CD4-positive, alpha-beta T cell (primary cell): Measurements from ENCODE around the gene DNPH1. TPM values are rescaled to one million over a fixed set of nuclear protein-coding genes. Genes with fewer than 3 reads are reported as not detected.

Source experiments
- ATAC-seq: fragments of 200-7000 bp; cut with Tn5 transposase; one replicate; pipeline ENCODE4 v1.10.0; 2022; ENCODE audit warnings: mild to moderate bottlenecking; ENCODE audit not compliant: poor library complexity
- CTCF ChIA-PET: fragments of 350-600 bp; sonication (Branson Sonifier 250); formaldehyde crosslinking; loops from one replicate; lab custom pipeline; 2021; ENCODE audit warnings: antibody characterized with exemption, inconsistent platforms; lab: Charles Lee
- POLR2A ChIA-PET: fragments of 350-600 bp; sonication (Branson Sonifier 250); formaldehyde crosslinking; loops from one replicate; lab custom pipeline; 2021; ENCODE audit warnings: antibody characterized with exemption, inconsistent platforms; lab: Charles Lee
- DNase-seq, 14 experiments: peaks; one replicate each; pipeline ENCODE4 v3.0.0-alpha.2; 2013 to 2020; ENCODE audit warnings: mixed read lengths in 2 of 14
- H3K27ac ChIP-seq, 2 donors: one replicate each; pipeline versions ENCODE4 v1.5.1 to v1.7.0; 2013; ENCODE audit warnings: low read length in 2 of 2, low read depth in 1 of 2, mild to moderate bottlenecking in 1 of 2
- H3K27me3 ChIP-seq, 2 experiments: 1 replicate in 1 of 2; 2 replicates in 1 of 2; pipeline versions ENCODE4 v1.6.1 to v1.7.0; 2013; ENCODE audit warnings: low read length in 2 of 2, control low read depth in 1 of 2, mild to moderate bottlenecking in 1 of 2, moderate library complexity in 1 of 2; ENCODE audit not compliant: insufficient read depth in 2 of 2, control insufficient read depth in 1 of 2
- H3K36me3 ChIP-seq: one replicate; pipeline ENCODE4 v1.6.1; 2013; ENCODE audit warnings: low read length, control low read depth; ENCODE audit not compliant: insufficient read depth
- H3K4me1 ChIP-seq: one replicate; pipeline ENCODE4 v1.6.1; 2013; ENCODE audit warnings: low read length, control low read depth; ENCODE audit not compliant: insufficient read depth
- H3K4me3 ChIP-seq: one replicate; pipeline ENCODE4 v1.5.1; 2013; ENCODE audit warnings: mild to moderate bottlenecking, low read length, moderate library complexity
- H3K9me3 ChIP-seq, 2 experiments: 1 replicate in 1 of 2; 2 replicates in 1 of 2; pipeline versions ENCODE4 v1.6.1 to v1.7.0; 2013; ENCODE audit warnings: low read length in 2 of 2, mild to moderate bottlenecking in 2 of 2, control low read depth in 1 of 2, moderate library complexity in 1 of 2; ENCODE audit not compliant: control insufficient read depth in 1 of 2, insufficient read depth in 1 of 2
- H3K27ac Mint-ChIP-seq: one replicate; pipeline ENCODE4 v1.8.0; 2020; ENCODE audit warnings: mixed read lengths
- H3K27me3 Mint-ChIP-seq: one replicate; pipeline ENCODE4 v1.8.0; 2021; ENCODE audit warnings: mixed read lengths
- H3K36me3 Mint-ChIP-seq: one replicate; pipeline ENCODE4 v1.8.0; 2021; ENCODE audit warnings: low read depth, mixed read lengths
- H3K4me1 Mint-ChIP-seq: one replicate; pipeline ENCODE4 v1.8.0; 2021; ENCODE audit warnings: low read depth, mixed read lengths
- H3K4me3 Mint-ChIP-seq: one replicate; pipeline ENCODE4 v1.8.0; 2020; ENCODE audit warnings: mild to moderate bottlenecking, mixed read lengths
- H3K9me3 Mint-ChIP-seq: one replicate; pipeline ENCODE4 v1.8.0; 2020; ENCODE audit warnings: mixed read lengths
- CTCF ChIP-seq: fragments of 200-600 bp; IDR thresholded peaks from one replicate; pipeline ENCODE4 v1.8.0; 2022; ENCODE audit warnings: antibody characterized with exemption, mild to moderate bottlenecking
- intact Hi-C, 2 experiments: fragments of 100-400 bp; cut with DNase I in 1 of 2; cut with micrococcal nuclease in 1 of 2; formaldehyde crosslinking; loops; one replicate each; pipeline versions ENCODE4 v1.15.1 to v1.9.0; 2023 to 2025; cut with DNase I, micrococcal nuclease
- total RNA-seq, 174 experiments: library from RNA in 2 of 174; stranded (reverse) in 2 of 174; gene quantifications; one replicate each; pipeline ENCODE4 v1.2.3 and lab custom pipeline; 2021 to 2026

DNPH1 gene
- total RNA-seq, 2 experiments from 2014 or later, result 27.3 to 30.6 TPM

- Mint-ChIP-seq H3K4me3 (no peak overlapping the region), H3K27me3 (no peaks in the 10 kb centered on the region), H3K9me3 (no peaks in the 10 kb centered on the region), H3K36me3 (peaks cover 37% of the 10 kb centered on the region), H3K27ac (no peak overlapping the region), H3K4me1 (no peaks in the 10 kb centered on the region)
- no peaks in the 10 kb centered on the region for H3K4me1 ChIP-seq
- intact Hi-C loops, result no loop called here
- no peak for TF ChIP-seq CTCF
- H3K36me3 ChIP-seq, result peaks cover 22% of the 10 kb centered on the region
- no peak overlapping the region for H3K4me3 ChIP-seq
- ATAC-seq (no peak), DNase-seq (no peak)
- no peaks in the 10 kb centered on the region for H3K9me3 ChIP-seq
- POLR2A ChIA-PET, result no interaction called here
- no peak overlapping the region for H3K27ac ChIP-seq
- no peaks in the 10 kb centered on the region for H3K27me3 ChIP-seq
- CTCF ChIA-PET, result no interaction called here
Measured at GRCh38 chr6:43213431-43213830, 15.8 kb downstream of the DNPH1 start.

- CTCF ChIA-PET, result no interaction called here
- H3K27me3 ChIP-seq, result no peaks in the 10 kb centered on the region
- no peak overlapping the region for H3K4me3 ChIP-seq
- no peaks in the 10 kb centered on the region for H3K4me1 ChIP-seq
- no peaks in the 10 kb centered on the region for H3K9me3 Mint-ChIP-seq
- no peaks in the 10 kb centered on the region for H3K4me1 Mint-ChIP-seq
- ATAC-seq, result no peak
- peak in 1 of 14 experiments; percentile 20 for DNase-seq
- H3K27ac Mint-ChIP-seq, result no peak overlapping the region
- peaks cover 35% of the 10 kb centered on the region for H3K36me3 Mint-ChIP-seq
- no peak for TF ChIP-seq CTCF
- no peaks in the 10 kb centered on the region for H3K27me3 Mint-ChIP-seq
- H3K36me3 ChIP-seq, result peaks cover 22% of the 10 kb centered on the region
- intact Hi-C loops, result no loop called here
- no peak overlapping the region for H3K4me3 Mint-ChIP-seq
- POLR2A ChIA-PET, result no interaction called here
- no peak overlapping the region for H3K27ac ChIP-seq
- H3K9me3 ChIP-seq, result no peaks in the 10 kb centered on the region
Measured at GRCh38 chr6:43211955-43212354, 17.3 kb downstream of the DNPH1 start.

- no peaks in the 10 kb centered on the region for H3K27me3 Mint-ChIP-seq
- no peaks in the 10 kb centered on the region for H3K9me3 ChIP-seq
- H3K4me1 ChIP-seq, result no peaks in the 10 kb centered on the region
- H3K4me3 ChIP-seq, result no peak overlapping the region
- ChIA-PET CTCF (no interaction called here), POLR2A (no interaction called here)
- ATAC-seq (no peak), DNase-seq (no peak)
- peaks cover 40% of the 10 kb centered on the region for H3K36me3 Mint-ChIP-seq
- intact Hi-C loops, result loop anchor here in 1 of 2 experiments (5.0 kb wide), 1 partner anchor 135 kb away; no protein-coding TSS in a partner anchor
- H3K27ac Mint-ChIP-seq, result no peak overlapping the region
- H3K36me3 ChIP-seq, result peaks cover 36% of the 10 kb centered on the region
- no peaks in the 10 kb centered on the region for H3K4me1 Mint-ChIP-seq
- no peak overlapping the region for H3K27ac ChIP-seq
- H3K27me3 ChIP-seq, result no peaks in the 10 kb centered on the region
- H3K9me3 Mint-ChIP-seq, result no peaks in the 10 kb centered on the region
- no peak overlapping the region for H3K4me3 Mint-ChIP-seq
- TF ChIP-seq CTCF, result no peak
Measured at GRCh38 chr6:43207286-43207685, 22.0 kb downstream of the DNPH1 start.
